ENCODE data around the gene HPS1. TPM values are rescaled to one million over a fixed set of nuclear protein-coding genes. Genes with fewer than 3 reads are reported as not detected.

HPS1 gene
- total RNA-seq, 1 donor from 2014 or later = 42.7 TPM

- no peaks in the 10 kb centered on the region for H3K9me3 ChIP-seq
- TF ChIP-seq CTCF (IDR thresholded peaks at IDR 0.05) = no peak
- peaks cover 0 to 4% of the 10 kb centered on the region in 2 donors for H3K36me3 ChIP-seq
- intact Hi-C loops (cut with DNase I) = no loop called here
- H3K27ac ChIP-seq = no peak overlapping the region
- no peaks in the 10 kb centered on the region for H3K27me3 ChIP-seq
- DNase-seq (ENCODE audit: low spot score in 2 of 2) = no peak
- peaks cover 3 to 7% of the 10 kb centered on the region in 2 donors for H3K4me1 ChIP-seq
- no peak overlapping the region for H3K4me3 ChIP-seq
Observed at GRCh38 chr10:98411166-98411565, 35.6 kb downstream of the HPS1 start.

DNA sequence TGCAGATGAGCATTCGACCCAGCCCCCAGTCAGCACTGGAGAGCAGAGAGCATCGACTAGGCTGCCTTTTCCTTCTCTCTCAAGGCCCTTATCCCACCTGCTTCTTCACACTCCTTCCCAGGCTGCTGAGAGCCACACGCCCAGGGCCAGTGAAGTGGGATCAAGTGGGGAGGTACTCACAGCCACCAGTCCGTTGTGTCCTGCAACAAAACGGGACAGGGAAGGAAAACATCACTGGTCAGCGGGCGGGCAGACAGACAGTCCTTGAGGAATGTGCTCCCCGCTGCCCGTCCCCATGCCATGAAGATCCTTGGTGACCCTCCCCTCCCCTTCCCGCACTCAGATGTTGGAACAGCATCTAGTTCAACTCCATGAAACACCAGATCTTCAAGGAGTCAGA, 36.0 kb downstream of the HPS1 start:
- H3K4me3 ChIP-seq = no peak overlapping the region
- intact Hi-C loops (cut with DNase I) = no loop called here
- peaks cover 0 to 4% of the 10 kb centered on the region in 2 donors for H3K36me3 ChIP-seq
- H3K4me1 ChIP-seq = peaks cover 3 to 7% of the 10 kb centered on the region in 2 donors
- no peak for TF ChIP-seq CTCF (IDR thresholded peaks at IDR 0.05)
- no peak for DNase-seq (ENCODE audit: low spot score in 2 of 2)
- no peak overlapping the region for H3K27ac ChIP-seq
- H3K9me3 ChIP-seq = no peaks in the 10 kb centered on the region
- H3K27me3 ChIP-seq = no peaks in the 10 kb centered on the region

GRCh38 chr10:98410135-98410743, 36.5 kb downstream of the HPS1 start:
- Histone ChIP-seq H3K27ac (no peak overlapping the region), H3K36me3 (peaks cover 0 to 4% of the 10 kb centered on the region in 2 donors), H3K9me3 (no peaks in the 10 kb centered on the region), H3K4me1 (peaks cover 2 to 3% of the 10 kb centered on the region in 2 donors), H3K4me3 (no peak overlapping the region), H3K27me3 (no peaks in the 10 kb centered on the region)
- DNase-seq (ENCODE audit: low spot score in 2 of 2) = no peak
- intact Hi-C loops (cut with DNase I) = no loop called here
- TF ChIP-seq CTCF (IDR thresholded peaks at IDR 0.05) = no peak

- intact Hi-C loops (cut with DNase I) = no loop called here
- H3K36me3 ChIP-seq = peaks cover 0 to 4% of the 10 kb centered on the region in 2 donors
- no peak overlapping the region for H3K27ac ChIP-seq
- H3K4me3 ChIP-seq = no peak overlapping the region
- TF ChIP-seq CTCF (IDR thresholded peaks at IDR 0.05) = no peak
- DNase-seq (ENCODE audit: low spot score in 2 of 2) = no peak
- no peaks in the 10 kb centered on the region for H3K27me3 ChIP-seq
- no peaks in the 10 kb centered on the region for H3K9me3 ChIP-seq
- H3K4me1 ChIP-seq = no peaks in the 10 kb centered on the region
Observed at GRCh38 chr10:98408799-98409198, 37.9 kb downstream of the HPS1 start.

DNA sequence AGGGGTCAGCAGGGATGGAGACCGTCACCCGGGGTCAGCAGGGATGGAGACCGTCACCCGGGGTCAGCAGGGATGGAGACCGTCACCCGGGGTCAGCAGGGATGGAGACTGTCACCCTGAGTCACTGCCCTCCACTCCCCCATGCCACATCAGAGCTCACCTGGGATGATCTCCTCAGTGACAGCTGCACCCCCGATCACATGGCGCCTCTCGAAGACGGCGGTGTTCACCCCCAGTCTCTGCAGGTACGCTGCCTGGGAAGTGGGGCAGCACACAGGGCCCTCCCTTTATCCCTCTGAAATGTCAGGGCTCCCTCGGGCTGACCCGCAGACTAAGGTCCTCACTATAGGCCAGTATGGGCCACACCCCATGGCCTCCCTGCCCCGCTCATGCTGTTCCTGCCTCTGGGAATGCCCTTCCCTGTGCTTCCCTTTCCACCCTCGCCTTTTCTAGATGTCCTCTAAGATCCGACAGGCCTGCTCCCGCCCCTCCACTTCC, 38.9 kb downstream of the HPS1 start:
- Histone ChIP-seq H3K4me1 (no peaks in the 10 kb centered on the region), H3K27me3 (no peaks in the 10 kb centered on the region), H3K36me3 (peaks cover 0 to 12% of the 10 kb centered on the region in 2 donors), H3K9me3 (no peaks in the 10 kb centered on the region), H3K27ac (no peak overlapping the region), H3K4me3 (no peak overlapping the region)
- intact Hi-C loops (cut with DNase I) = no loop called here
- TF ChIP-seq CTCF (IDR thresholded peaks at IDR 0.05) = no peak
- no peak for DNase-seq (ENCODE audit: low spot score in 2 of 2)
